SK-N-MC (cell line): ENCODE measurements around the gene CCR6.
"Not testable (repeated sequence)": the region's sequence is repeated elsewhere in the genome, so short reads cannot be mapped to it uniquely, and the experiment has no call there.

Experiments used
- DNase-seq: peaks from one replicate; pipeline ENCODE4 v3.0.0-alpha.2; 2011; ENCODE audit warnings: low read depth, low spot score
- H3K27ac ChIP-seq: fragments of 200-600 bp; sonication (generic); 2 replicates; pipeline ENCODE4 v1.5.1; 2016; ENCODE audit warnings: mixed run types
- H3K36me3 ChIP-seq: fragments of 200-600 bp; sonication (generic); 2 replicates; pipeline ENCODE4 v1.6.1; 2017; ENCODE audit warnings: antibody characterized with exemption, low read length, mixed read lengths; ENCODE audit not compliant: insufficient read depth
- H3K4me3 ChIP-seq: fragments of 200-600 bp; sonication (generic); 2 replicates; pipeline ENCODE4 v1.5.1; 2016
- H3K9ac ChIP-seq: fragments of 200-600 bp; sonication (generic); 2 replicates; pipeline ENCODE4 v1.8.0; 2017; ENCODE audit warnings: mixed run types, mixed read lengths; ENCODE audit not compliant: insufficient read length
- H3K9me3 ChIP-seq: fragments of 200-600 bp; sonication (generic); 2 replicates; pipeline ENCODE4 v1.6.1; 2017; ENCODE audit warnings: low read depth, mild to moderate bottlenecking, antibody characterized with exemption, low read length, moderate library complexity, mixed read lengths
- EZH2 ChIP-seq: fragments of 200-600 bp; sonication (generic); IDR thresholded peaks from one replicate; pipeline ENCODE4 v1.6.1; 2017; ENCODE audit warnings: antibody characterized with exemption
- FOXP2 ChIP-seq: optimal IDR thresholded peaks from 2 replicates; pipeline ENCODE3; 2011; ENCODE audit warnings: mild to moderate bottlenecking, moderate library complexity; ENCODE audit not compliant: insufficient read depth; ENCODE audit errors: extremely low read length, control extremely low read depth
- POLR2AphosphoS5 ChIP-seq: IDR thresholded peaks from 2 replicates; pipeline ENCODE4 v1.6.1; 2012; ENCODE audit warnings: mild to moderate bottlenecking, low read depth, low read length, borderline replicate concordance

Gene CCR6

GRCh38 chr6:167165858-167166471 is 43.1 kb downstream of the CCR6 start:
- TF ChIP-seq POLR2AphosphoS5: no peak
- no peak for TF ChIP-seq EZH2
- no peak for TF ChIP-seq FOXP2
- Histone ChIP-seq H3K4me3 (no peak overlapping the region), H3K27ac (no peak overlapping the region), H3K9ac (no peak overlapping the region), H3K36me3 (no peaks in the 10 kb centered on the region), H3K9me3 (no peaks in the 10 kb centered on the region)
- no peak for DNase-seq

GRCh38 chr6:167167699-167168098 is 44.8 kb downstream of the CCR6 start:
- not testable (repeated sequence) for DNase-seq, H3K27ac ChIP-seq, H3K9ac ChIP-seq, H3K4me3 ChIP-seq, H3K36me3 ChIP-seq, H3K9me3 ChIP-seq

DNA sequence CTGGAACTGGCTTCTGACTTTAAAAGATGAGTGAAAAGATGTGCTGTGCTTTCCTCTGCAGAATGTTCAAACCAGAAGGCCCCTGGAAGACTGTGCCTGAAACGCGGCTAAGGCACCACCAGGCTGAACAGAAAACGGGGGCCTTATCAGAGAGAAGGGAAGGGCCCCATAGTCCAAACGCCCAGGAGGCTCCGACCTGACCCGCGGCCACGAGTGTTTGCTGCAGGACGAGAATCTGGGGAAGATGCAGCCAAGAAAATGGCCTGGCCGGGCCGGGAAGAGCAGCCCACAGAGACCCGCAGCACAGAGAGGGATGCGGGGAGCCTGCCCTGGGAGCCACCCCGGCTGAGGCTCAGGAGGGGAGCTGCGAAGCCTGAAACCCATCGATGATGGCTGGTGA is 45.4 kb downstream of the CCR6 start:
- not testable (repeated sequence) for DNase-seq, H3K27ac ChIP-seq, H3K4me3 ChIP-seq, H3K9me3 ChIP-seq, H3K36me3 ChIP-seq, H3K9ac ChIP-seq

DNA sequence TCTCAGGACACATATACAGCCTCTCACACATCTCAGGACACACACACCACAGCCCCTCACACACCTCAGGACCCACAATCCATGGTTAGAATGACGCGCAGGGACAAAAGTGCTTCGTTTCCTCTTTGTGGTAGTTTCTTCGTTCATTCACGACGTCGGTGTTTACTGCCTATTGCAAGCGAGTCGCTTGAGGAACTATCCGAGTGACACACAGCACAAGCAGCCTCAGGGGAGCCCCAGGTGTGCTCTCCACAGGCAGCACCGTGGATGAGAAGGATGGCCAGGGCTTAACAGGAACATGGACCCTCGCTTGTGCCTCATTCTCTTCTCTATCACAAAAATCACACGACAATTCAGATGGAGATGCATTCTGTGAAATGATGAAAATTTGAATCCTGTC is 47.0 kb downstream of the CCR6 start:
- H3K9me3 ChIP-seq, H3K4me3 ChIP-seq, DNase-seq: not testable (repeated sequence)

DNA sequence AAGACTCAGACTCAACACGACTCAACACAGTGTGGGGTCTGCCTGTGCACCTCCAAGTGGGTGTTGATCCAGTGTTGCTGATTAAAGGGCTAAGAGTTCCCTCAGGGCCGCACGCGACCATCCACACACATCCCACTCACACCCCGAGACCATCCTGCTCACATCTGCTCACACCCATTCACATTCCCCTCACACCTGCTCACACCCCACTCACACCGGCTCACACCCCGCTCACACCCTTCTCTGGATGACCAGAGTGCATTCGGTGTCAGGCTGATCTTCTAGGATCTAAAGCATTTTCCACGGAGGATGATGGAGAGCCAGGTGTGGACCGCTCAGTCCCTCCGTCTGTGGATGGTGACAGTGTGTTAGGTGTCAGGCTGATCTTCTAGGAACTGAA is 48.4 kb downstream of the CCR6 start:
- H3K9me3 ChIP-seq, H3K4me3 ChIP-seq, H3K27ac ChIP-seq, DNase-seq, H3K36me3 ChIP-seq, H3K9ac ChIP-seq: not testable (repeated sequence)

More for the DNA sequence above, 47.0 kb downstream of the CCR6 start:
- H3K9ac ChIP-seq, H3K27ac ChIP-seq, H3K36me3 ChIP-seq: not testable (repeated sequence)

DNA sequence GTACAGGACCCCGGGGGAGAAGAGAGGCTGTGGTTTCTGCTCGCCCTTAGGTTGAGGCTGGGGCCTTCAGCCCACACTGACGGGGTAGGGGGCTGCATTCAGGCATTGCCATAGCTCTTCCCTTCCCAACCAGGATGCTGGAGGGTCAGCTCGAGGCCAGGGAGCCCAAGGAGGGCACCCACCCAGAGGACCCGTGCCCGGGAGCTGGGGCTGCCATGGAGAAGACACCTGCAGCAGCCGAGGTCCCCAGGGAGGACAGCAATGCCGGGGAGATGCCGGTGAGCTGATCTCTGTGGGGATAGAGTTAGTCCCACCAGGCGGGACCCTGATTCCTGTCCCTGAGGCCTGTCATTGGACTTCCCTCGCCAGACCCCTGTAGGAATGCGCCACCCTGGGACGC is 49.1 kb downstream of the CCR6 start:
- not testable (repeated sequence) for H3K36me3 ChIP-seq, H3K27ac ChIP-seq, H3K9me3 ChIP-seq, H3K4me3 ChIP-seq, DNase-seq, H3K9ac ChIP-seq

DNA sequence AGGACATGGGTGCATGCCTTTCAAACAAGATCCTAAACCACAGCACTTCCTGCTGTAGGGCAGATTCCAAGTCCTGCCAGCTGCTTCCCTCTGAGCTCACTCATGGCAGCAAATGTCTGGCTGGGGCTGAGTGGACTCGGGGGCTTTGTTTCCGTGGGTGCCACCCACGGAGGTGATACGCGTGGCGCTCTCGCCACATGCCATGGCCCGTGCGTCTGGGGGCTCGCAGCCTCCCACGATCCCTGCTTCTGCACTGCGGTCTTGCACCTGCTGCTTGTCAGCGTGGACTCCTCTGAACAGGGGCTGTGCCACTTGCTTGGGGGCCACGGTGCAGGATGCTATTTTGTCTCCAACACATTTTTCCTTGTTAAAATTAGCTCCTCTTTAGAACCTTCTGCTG is 54.4 kb downstream of the CCR6 start:
- not testable (repeated sequence) for H3K27ac ChIP-seq, H3K9ac ChIP-seq, DNase-seq, H3K9me3 ChIP-seq, H3K4me3 ChIP-seq, H3K36me3 ChIP-seq

- H3K36me3 ChIP-seq, H3K9ac ChIP-seq, H3K4me3 ChIP-seq, H3K27ac ChIP-seq, DNase-seq, H3K9me3 ChIP-seq: not testable (repeated sequence)
Measured at GRCh38 chr6:167178896-167179655, 56.2 kb downstream of the CCR6 start.

DNA sequence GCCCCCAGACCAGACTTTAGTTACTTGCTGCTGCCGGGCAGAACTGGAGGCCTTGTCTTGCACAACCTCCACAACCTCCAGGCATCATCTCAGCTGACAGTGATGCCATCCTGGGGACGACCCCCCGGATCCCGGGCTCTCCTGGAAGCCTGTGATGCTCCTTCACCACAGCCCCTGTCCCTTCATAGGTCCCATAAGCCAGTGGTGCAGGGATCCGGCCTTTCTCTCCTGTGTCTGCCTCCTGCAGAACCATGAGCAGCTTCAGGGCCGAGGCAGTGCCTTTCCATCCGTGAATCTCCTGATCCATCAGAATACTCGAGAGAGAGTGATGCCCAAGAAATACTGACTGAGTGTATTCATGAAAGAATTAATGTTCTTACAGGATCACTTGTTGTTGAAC is 57.2 kb downstream of the CCR6 start:
- not testable (repeated sequence) for H3K9ac ChIP-seq, H3K9me3 ChIP-seq, H3K4me3 ChIP-seq, H3K36me3 ChIP-seq, DNase-seq, H3K27ac ChIP-seq

DNA sequence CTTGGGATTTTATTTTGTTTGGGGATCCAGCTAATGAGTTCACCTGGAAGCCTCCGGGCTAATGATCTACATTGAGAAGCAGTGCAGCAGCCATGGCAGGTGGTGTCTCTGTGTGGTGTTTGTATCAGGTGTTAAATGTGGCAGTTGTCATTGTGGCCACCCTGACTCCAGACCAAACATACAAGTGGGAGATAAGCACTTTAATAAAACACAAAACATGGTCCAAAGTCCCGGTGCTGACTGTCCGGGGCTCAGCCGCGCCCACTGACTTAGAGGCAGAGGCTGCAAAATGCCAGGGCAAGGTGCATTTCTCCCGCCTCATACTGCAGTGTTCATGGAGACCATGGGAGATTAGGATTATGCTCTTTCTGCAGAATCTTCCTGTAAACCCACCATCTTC is 58.5 kb downstream of the CCR6 start:
- not testable (repeated sequence) for H3K9ac ChIP-seq, H3K36me3 ChIP-seq, H3K27ac ChIP-seq, H3K4me3 ChIP-seq, DNase-seq, H3K9me3 ChIP-seq

- not testable (repeated sequence) for H3K4me3 ChIP-seq, H3K9ac ChIP-seq, H3K27ac ChIP-seq, DNase-seq, H3K9me3 ChIP-seq, H3K36me3 ChIP-seq
Measured at GRCh38 chr6:167182913-167183314, 60.0 kb downstream of the CCR6 start.

- DNase-seq, H3K4me3 ChIP-seq, H3K27ac ChIP-seq, H3K36me3 ChIP-seq, H3K9ac ChIP-seq, H3K9me3 ChIP-seq: not testable (repeated sequence)
Measured at GRCh38 chr6:167185101-167185500, 62.2 kb downstream of the CCR6 start.

GRCh38 chr6:167187275-167187674 is 64.4 kb downstream of the CCR6 start:
- not testable (repeated sequence) for DNase-seq, H3K9ac ChIP-seq, H3K36me3 ChIP-seq, H3K9me3 ChIP-seq, H3K4me3 ChIP-seq, H3K27ac ChIP-seq
